Fibroblast of villous mesenchyme (primary cell): ENCODE results near the gene CCDC112. TPM values are rescaled to one million over a fixed set of nuclear protein-coding genes. Genes with fewer than 3 reads are reported as not detected.

Experiments
- DNase-seq: peaks from one replicate; pipeline ENCODE4 v3.0.0-alpha.2; 2010; ENCODE audit warnings: low read depth
- H3K4me3 ChIP-seq: 2 replicates; pipeline ENCODE4 v1.5.1; 2011; ENCODE audit warnings: low read depth, mild to moderate bottlenecking, low read length
- CTCF ChIP-seq: IDR thresholded peaks from 2 replicates; pipeline ENCODE4 v1.5.1; 2012; ENCODE audit warnings: low read depth, mild to moderate bottlenecking, low read length; ENCODE audit not compliant: insufficient read depth
- total RNA-seq: library from RNA; depleted of rRNA; stranded (reverse); fragments of >200 nt; gene quantifications from 2 replicates; pipeline ENCODE4 v1.2.3, GENCODE V29; 2012

The CCDC112 gene
- total RNA-seq, result 5.2 and 6.4 TPM in 2 replicates

GRCh38 chr5:115296124-115297022 is at the start of gene CCDC112:
CCDC112 (minus strand) TSS chr5:115296654; CDS start chr5:115296543, 111 bp downstream.
- peak within 1 kb of the TSS; percentile 75 for H3K4me3 ChIP-seq
- peak; percentile 78 for DNase-seq
- TF ChIP-seq CTCF, result no peak

GRCh38 chr5:115345344-115345743 is 48.9 kb upstream of the CCDC112 start:
- no peak overlapping the region for H3K4me3 ChIP-seq
- no peak for TF ChIP-seq CTCF
- no peak for DNase-seq

GRCh38 chr5:115343855-115344254 is 47.4 kb upstream of the CCDC112 start:
- peak; percentile 69 for DNase-seq
- H3K4me3 ChIP-seq, result no peak overlapping the region
- no peak for TF ChIP-seq CTCF

GRCh38 chr5:115342590-115343377 is 46.3 kb upstream of the CCDC112 start:
- DNase-seq, result peak; percentile 36
- no peak overlapping the region for H3K4me3 ChIP-seq
- no peak for TF ChIP-seq CTCF

GRCh38 chr5:115341745-115342144 is 45.3 kb upstream of the CCDC112 start:
- no peak for DNase-seq
- TF ChIP-seq CTCF, result no peak
- no peak overlapping the region for H3K4me3 ChIP-seq

GRCh38 chr5:115338851-115339250 is 42.4 kb upstream of the CCDC112 start:
- DNase-seq, result no peak
- H3K4me3 ChIP-seq, result no peak overlapping the region
- TF ChIP-seq CTCF, result no peak
